H1 (cell line): Measurements from ENCODE around the gene SPEM3. TPM values are rescaled to one million over a fixed set of nuclear protein-coding genes. Genes with fewer than 3 reads are reported as not detected.

Experiments
- CTCF ChIA-PET: fragments of 300-600 bp; sonication (Branson Sonifier 250); formaldehyde crosslinking; loops from one replicate; lab custom pipeline; 2021; ENCODE audit not compliant: partially characterized antibody; lab: Charles Lee
- POLR2A ChIA-PET: fragments of 300-600 bp; sonication (Branson Sonifier 250); formaldehyde crosslinking; loops from one replicate; lab custom pipeline; 2021; ENCODE audit warnings: inconsistent platforms; ENCODE audit not compliant: partially characterized antibody; lab: Charles Lee
- DNase-seq, 2 experiments: peaks; one replicate each; pipeline versions ENCODE4 v3.0.0 to v3.0.0-alpha.2; 2010 to 2022; ENCODE audit warnings: low spot score in 2 of 2, low read depth in 1 of 2, mixed read lengths in 1 of 2
- FAIRE-seq: peaks from 2 replicates; lab custom pipeline; 2011; peaks lifted over from hg19 to GRCh38; lab: Jason Lieb, UNC
- H2AFZ ChIP-seq: 2 replicates; pipeline ENCODE4 v1.8.1; 2012; ENCODE audit warnings: low read length, inconsistent platforms
- H2AK5ac ChIP-seq: 2 replicates; pipeline ENCODE4 v1.6.1; 2013; ENCODE audit warnings: low read depth, low read length
- H2BK120ac ChIP-seq: replicated peaks from 2 replicates; pipeline ENCODE3; 2013; ENCODE audit warnings: low read depth, low read length, inconsistent platforms
- H2BK12ac ChIP-seq: 2 replicates; pipeline ENCODE4 v1.6.1; 2013; ENCODE audit warnings: low read depth, low read length
- H2BK15ac ChIP-seq: 2 replicates; pipeline ENCODE4 v1.6.1; 2013; ENCODE audit warnings: low read length
- H2BK20ac ChIP-seq: 2 replicates; pipeline ENCODE4 v1.6.1; 2013; ENCODE audit warnings: low read length
- H2BK5ac ChIP-seq: 2 replicates; pipeline ENCODE4 v1.6.1; 2013; ENCODE audit warnings: low read depth, low read length
- H3K14ac ChIP-seq: 2 replicates; pipeline ENCODE4 v1.6.1; 2013; ENCODE audit warnings: inconsistent platforms; ENCODE audit not compliant: insufficient read length
- H3K18ac ChIP-seq: 2 replicates; pipeline ENCODE4 v1.6.1; 2013; ENCODE audit warnings: low read length; ENCODE audit errors: extremely low read depth
- H3K23ac ChIP-seq: 2 replicates; pipeline ENCODE4 v1.6.1; 2013; ENCODE audit warnings: inconsistent platforms; ENCODE audit not compliant: insufficient read length
- H3K23me2 ChIP-seq: 2 replicates; pipeline ENCODE4 v1.6.1; 2013; ENCODE audit warnings: low read depth, low read length
- H3K27ac ChIP-seq: 2 replicates; pipeline ENCODE4 v1.6.1; 2011; ENCODE audit warnings: low read depth, low read length, inconsistent platforms
- H3K27me3 ChIP-seq, 4 experiments: replicated peaks in 1 of 4; 1 replicate in 1 of 4; 2 replicates in 3 of 4; pipeline versions ENCODE4 v1.6.1 to v1.8.1; 2011 to 2013; ENCODE audit warnings: low read length in 3 of 4, mild to moderate bottlenecking in 3 of 4, inconsistent platforms in 2 of 4, mixed read lengths in 2 of 4, moderate library complexity in 1 of 4; ENCODE audit not compliant: control insufficient read depth in 3 of 4, insufficient read depth in 3 of 4; ENCODE audit errors: extremely low read depth in 1 of 4
- H3K36me3 ChIP-seq, 4 experiments: 2 replicates each; pipeline versions ENCODE4 v1.6.1 to v1.8.1; 2011 to 2013; ENCODE audit warnings: mild to moderate bottlenecking in 4 of 4, low read length in 3 of 4, moderate library complexity in 2 of 4, control low read depth in 1 of 4, inconsistent platforms in 1 of 4; ENCODE audit not compliant: insufficient read depth in 4 of 4, control insufficient read depth in 2 of 4
- H3K4ac ChIP-seq: replicated peaks from 2 replicates; pipeline ENCODE3; 2013; ENCODE audit warnings: low read length, low read depth, mixed read lengths, inconsistent platforms; ENCODE audit not compliant: insufficient read length
- H3K4me1 ChIP-seq, 4 experiments: replicated peaks in 1 of 4; 1 replicate in 1 of 4; 2 replicates in 3 of 4; pipeline versions ENCODE4 v1.6.1 to v1.8.1; 2011 to 2013; ENCODE audit warnings: low read length in 3 of 4, inconsistent platforms in 2 of 4, mixed read lengths in 1 of 4; ENCODE audit not compliant: insufficient read depth in 4 of 4, control insufficient read depth in 3 of 4
- H3K4me2 ChIP-seq, 2 experiments: 2 replicates each; pipeline versions ENCODE4 v1.6.1 to v1.8.1; 2011 to 2013; ENCODE audit warnings: low read depth in 2 of 2, low read length in 2 of 2, control low read depth in 1 of 2, inconsistent platforms in 1 of 2, mild to moderate bottlenecking in 1 of 2; ENCODE audit not compliant: insufficient read depth in 1 of 2
- H3K4me3 ChIP-seq, 4 experiments: fragments of 200-600, 300-600 bp in 1 of 4; sonication (generic), shearing (Covaris generic), sonication (Bioruptor Twin) in 1 of 4; 2 replicates each; pipeline versions ENCODE4 v1.5.1 to v1.8.1; 2011 to 2016; ENCODE audit warnings: low read length in 4 of 4, low read depth in 3 of 4, control low read depth in 2 of 4, inconsistent platforms in 2 of 4, mild to moderate bottlenecking in 2 of 4, mixed read lengths in 1 of 4, moderate library complexity in 1 of 4; ENCODE audit not compliant: insufficient read depth in 2 of 4; ENCODE audit errors: extremely low read depth in 1 of 4
- H3K56ac ChIP-seq: replicated peaks from 2 replicates; pipeline ENCODE3; 2013; ENCODE audit warnings: low read depth, mild to moderate bottlenecking, mixed read lengths, low read length, inconsistent platforms; ENCODE audit not compliant: insufficient read length
- H3K79me1 ChIP-seq: 2 replicates; pipeline ENCODE4 v1.6.1; 2013; ENCODE audit warnings: low read depth, low read length, control low read depth
- H3K79me2 ChIP-seq, 2 experiments: 2 replicates each; pipeline versions ENCODE4 v1.6.1 to v1.8.1; 2012 to 2013; ENCODE audit warnings: low read length in 2 of 2, mild to moderate bottlenecking in 2 of 2, inconsistent platforms in 1 of 2; ENCODE audit not compliant: insufficient read depth in 2 of 2, control insufficient read depth in 1 of 2
- H3K9ac ChIP-seq, 4 experiments: replicated peaks in 1 of 4; 1 replicate in 1 of 4; 2 replicates in 3 of 4; pipeline versions ENCODE4 v1.6.1 to v1.8.1; 2011 to 2013; ENCODE audit warnings: low read depth in 3 of 4, low read length in 3 of 4, control low read depth in 2 of 4, mild to moderate bottlenecking in 2 of 4, moderate library complexity in 2 of 4, inconsistent platforms in 1 of 4; ENCODE audit errors: extremely low read depth in 1 of 4
- H3K9me3 ChIP-seq, 2 experiments: 2 replicates each; pipeline versions ENCODE4 v1.6.1 to v1.8.1; 2012 to 2013; ENCODE audit warnings: mild to moderate bottlenecking in 2 of 2, moderate library complexity in 2 of 2, control low read depth in 1 of 2, inconsistent platforms in 1 of 2, low read depth in 1 of 2, low read length in 1 of 2, mixed read lengths in 1 of 2; ENCODE audit not compliant: insufficient read depth in 2 of 2
- H4K20me1 ChIP-seq, 2 experiments: replicated peaks in 1 of 2; 2 replicates each; pipeline versions ENCODE3 to v1.8.1; 2011 to 2013; ENCODE audit warnings: inconsistent platforms in 2 of 2, low read length in 2 of 2, mild to moderate bottlenecking in 1 of 2; ENCODE audit not compliant: insufficient read depth in 2 of 2, control insufficient read depth in 1 of 2
- H4K5ac ChIP-seq: 2 replicates; pipeline ENCODE4 v1.6.1; 2013; ENCODE audit warnings: low read length, low read depth, mixed read lengths, inconsistent platforms; ENCODE audit not compliant: insufficient read length
- H4K8ac ChIP-seq: 2 replicates; pipeline ENCODE4 v1.8.0; 2013; ENCODE audit warnings: mild to moderate bottlenecking, moderate library complexity, low read length, inconsistent platforms; ENCODE audit not compliant: insufficient read depth; ENCODE audit errors: extremely low read depth
- H4K91ac ChIP-seq: replicated peaks from 2 replicates; pipeline ENCODE3; 2013; ENCODE audit warnings: low read length, mixed read lengths, inconsistent platforms; ENCODE audit not compliant: insufficient read length
- CREB1 ChIP-seq: IDR thresholded peaks from 2 replicates; pipeline ENCODE4 v1.6.1; 2012; ENCODE audit warnings: inconsistent platforms
- EP300 ChIP-seq, 2 experiments: IDR thresholded peaks; 1 replicate in 1 of 2; 2 replicates in 1 of 2; pipeline ENCODE4 v1.6.1; 2011 to 2012; ENCODE audit warnings: low read depth in 2 of 2, low read length in 2 of 2, mild to moderate bottlenecking in 2 of 2, borderline replicate concordance in 1 of 2, inconsistent platforms in 1 of 2, moderate library complexity in 1 of 2
- FOSL1 ChIP-seq: IDR thresholded peaks from 2 replicates; pipeline ENCODE4 v1.6.1; 2011; ENCODE audit warnings: mild to moderate bottlenecking, low read depth, low read length, moderate library complexity; ENCODE audit not compliant: insufficient read depth
- RAD21 ChIP-seq, 2 experiments: IDR thresholded peaks in 1 of 2; conservative IDR thresholded peaks in 1 of 2; 2 replicates each; pipeline ENCODE4 v1.6.1; 2011; ENCODE audit warnings: low read depth in 2 of 2, low read length in 2 of 2, improper control_type of control experiment in 1 of 2, inconsistent platforms in 1 of 2, mild to moderate bottlenecking in 1 of 2, moderate library complexity in 1 of 2
- SIN3A ChIP-seq, 2 experiments: IDR thresholded peaks in 1 of 2; conservative IDR thresholded peaks in 1 of 2; 2 replicates each; pipeline ENCODE4 v1.6.1; 2011 to 2012; ENCODE audit warnings: low read length in 2 of 2, improper control_type of control experiment in 1 of 2, low read depth in 1 of 2, mild to moderate bottlenecking in 1 of 2
- SP1 ChIP-seq: IDR thresholded peaks from 2 replicates; pipeline ENCODE4 v1.6.1; 2011; ENCODE audit warnings: low read depth, low read length
- TAF7 ChIP-seq: optimal IDR thresholded peaks from 2 replicates; pipeline ENCODE3; 2011; ENCODE audit warnings: low read depth, mild to moderate bottlenecking, inconsistent platforms, low read length, moderate library complexity, borderline replicate concordance
- TCF12 ChIP-seq: IDR thresholded peaks from 2 replicates; pipeline ENCODE4 v1.6.1; 2011; ENCODE audit warnings: low read depth, mild to moderate bottlenecking, low read length
- YY1 ChIP-seq: IDR thresholded peaks from 2 replicates; pipeline ENCODE4 v1.6.1; 2011; ENCODE audit warnings: low read depth, mild to moderate bottlenecking, low read length
- WGBS, 2 experiments: shearing (Covaris generic) in 1 of 2; methylation state at CpG; one replicate each; pipeline versions ENCODE4 v1.1.6 to v1.1.7; 2013 to 2015; ENCODE audit warnings: low lambda C conversion rate in 2 of 2, mixed read lengths in 2 of 2, inconsistent platforms in 1 of 2, low coverage in 1 of 2, missing lambda C conversion rate in 1 of 2; ENCODE audit not compliant: insufficient replicate concordance in 2 of 2, insufficient coverage in 1 of 2, insufficient read length in 1 of 2; ENCODE audit errors: extremely low coverage in 1 of 2, missing lambda C conversion rate in 1 of 2; 5-methylcytosine and 5-hydroxymethylcytosine counted together
- polyA plus RNA-seq, 7 experiments: library from polyadenylated mRNA; depleted of rRNA in 3 of 7; stranded (reverse) in 5 of 7; unstranded in 2 of 7; fragments of >200 nt in 5 of 7; fragments of 200-250 nt in 2 of 7; gene quantifications; 1 replicate in 5 of 7; 2 replicates in 1 of 7; 4 replicates in 1 of 7; pipeline versions ENCODE4 v1.2.1 to v1.2.3, GENCODE V29; 2011 to 2013; ENCODE audit warnings: missing spikeins in 2 of 7, mixed read lengths in 2 of 7
- total RNA-seq: library from RNA; stranded (reverse); fragmentation: NEBNext Ultra II Directional; extraction: Animal tissue kit (Norgen Biotek cat#: 25700); gene quantifications from 2 replicates; pipeline ENCODE4 v1.2.1, GENCODE V29; 2021

SPEM3 gene
- total and polyA plus RNA-seq, 2 of the 8 experiments (the other 6 are each of a cell fraction or from before 2014, with no cell fraction given) = 0.02 TPM; not detected in 1

- Histone ChIP-seq H2BK15ac (no peak overlapping the region), H3K18ac (peak overlapping the region; percentile 97), H3K23me2 (peaks cover 31% of the 10 kb centered on the region), H3K56ac (no peak overlapping the region), H3K79me2 (no peaks in the 10 kb centered on the region), H2AK5ac (peak overlapping the region; percentile 48; the same call in 1 of the 2 replicates), H2BK5ac (peak overlapping the region; percentile 80; the same call in 1 of the 2 replicates), H4K91ac (peak overlapping the region; percentile 94), H2AFZ (no peak overlapping the region)
- TF ChIP-seq SIN3A (conservative IDR thresholded peaks at IDR 0.05 in 1 of 2, IDR thresholded peaks at IDR 0.05 in 1 of 2; ENCODE audit: low read depth in 1 of 2, low read length in 2 of 2) (peak; percentile 28 to 50; a peak in 3 of 4 replicates), TCF12 (no peak), SP1 (0 out of 2 replicates have a peak, but pooled peaks have one; percentile 11), RAD21 (IDR thresholded peaks at IDR 0.05 in 1 of 2, conservative IDR thresholded peaks at IDR 0.05 in 1 of 2; ENCODE audit: low read depth in 2 of 2, low read length in 2 of 2) (no peak), YY1 (peak; percentile 56; the same call in 1 of the 2 replicates), TAF7 (peak; percentile 31), CREB1 (0 out of 2 replicates have a peak, but pooled peaks have one; percentile 6), FOSL1 (no peak), EP300 (IDR thresholded peaks at IDR 0.05; ENCODE audit: borderline replicate concordance in 1 of 2, low read depth in 2 of 2, low read length in 2 of 2) (peak in 1 of 2 experiments; percentile 30; a peak in 1 of 3 replicates)
- TF ChIP-seq, all 59 proteins: peak for 6
- peak overlapping the region in 1 of 4 experiments; percentile 3; a peak in 3 of 7 replicates for H3K9ac ChIP-seq
- peak overlapping the region; percentile 24 for H3K4ac ChIP-seq
- peak overlapping the region; percentile 50 to 83 (median 67) for H3K4me3 ChIP-seq
- H4K5ac ChIP-seq = no peak overlapping the region
- H3K27me3 ChIP-seq = peaks cover 2 to 19% (median 12%) of the 10 kb centered on the region in 4 experiments; a peak in 6 of 7 replicates
- WGBS, 2 experiments = 4% methylated on average over 18 of the region's 48 CpGs; no CpG with 5 or more reads in 1 of the 2 experiments
- H2BK20ac ChIP-seq = peak overlapping the region; percentile 82; the same call in 1 of the 2 replicates
- DNase-seq (peak in 1 of 2 experiments; percentile 93), FAIRE-seq (no peak)
- CTCF ChIA-PET = interaction anchor here (0.7 to 5.1 kb wide), 16 partner anchors 8 to 84 kb away, joined by 3 to 56 read pairs (median 8); partner anchors contain the start of genes KCTD11, TMEM256, TMEM95 and ZBTB4
- no peaks in the 10 kb centered on the region for H3K9me3 ChIP-seq
- peak overlapping the region; percentile 30; the same call in 1 of the 2 replicates for H4K8ac ChIP-seq
- H3K79me1 ChIP-seq = no peaks in the 10 kb centered on the region
- peak overlapping the region; percentile 99 for H2BK12ac ChIP-seq
- H3K4me2 ChIP-seq = peak overlapping the region; percentile 91
- no peaks in the 10 kb centered on the region for H3K36me3 ChIP-seq
- no peak overlapping the region for H3K23ac ChIP-seq
- no peak overlapping the region for H3K27ac ChIP-seq
- POLR2A ChIA-PET = interaction anchor here (0.9 to 15.5 kb wide), 11 partner anchors 7 to 249 kb away, joined by 3 to 339 read pairs (median 5); partner anchors contain the start of genes CHRNB1, NEURL4, NLGN2 and POLR2A
- no peak overlapping the region for H2BK120ac ChIP-seq
- H4K20me1 ChIP-seq = no peaks in the 10 kb centered on the region
- H3K4me1 ChIP-seq = peaks cover 0 to 29% (median 15%) of the 10 kb centered on the region in 4 experiments; a peak in 6 of 7 replicates
- H3K14ac ChIP-seq = no peak overlapping the region
Observed at GRCh38 chr17:7437950-7438614, 9.4 kb downstream of the SPEM3 start.
